ENCODE measurements around the gene GAMT.

The GAMT gene

GRCh38 chr19:1428738-1429391, 27.5 kb upstream of the GAMT start:
- Mint-ChIP-seq H3K27me3 (no peaks in the 10 kb centered on the region), H3K9me3 (no peaks in the 10 kb centered on the region), H3K4me1 (ENCODE audit: low read depth in 2 of 2) (no peaks in the 10 kb centered on the region), H3K27ac (no peak overlapping the region), H3K36me3 (ENCODE audit: insufficient read depth) (peaks cover 82% of the 10 kb centered on the region), H3K4me3 (no peak overlapping the region)
- ATAC-seq (replicated peaks) (no peak), DNase-seq (no peak)

GRCh38 chr19:1427221-1427920, 26.0 kb upstream of the GAMT start:
- Mint-ChIP-seq H3K36me3 (ENCODE audit: insufficient read depth) (peaks cover 83% of the 10 kb centered on the region), H3K27ac (no peak overlapping the region), H3K27me3 (no peaks in the 10 kb centered on the region)

GRCh38 chr19:1426736-1427135, 25.4 kb upstream of the GAMT start:
- Mint-ChIP-seq H3K27ac (no peak overlapping the region), H3K4me3 (no peak overlapping the region), H3K9me3 (no peaks in the 10 kb centered on the region)

More at GRCh38 chr19:1427221-1427920, 26.0 kb upstream of the GAMT start:
- no peak for ATAC-seq (replicated peaks)
- no peaks in the 10 kb centered on the region for H3K9me3 Mint-ChIP-seq
- no peak for DNase-seq
- peaks cover 0 to 3% of the 10 kb centered on the region in 2 donors for H3K4me1 Mint-ChIP-seq (ENCODE audit: low read depth in 2 of 2)
- no peak overlapping the region for H3K4me3 Mint-ChIP-seq

GRCh38 chr19:1425902-1426301, 24.6 kb upstream of the GAMT start:
- H3K4me3 Mint-ChIP-seq, result no peak overlapping the region
- H3K4me1 Mint-ChIP-seq (ENCODE audit: low read depth in 2 of 2), result peaks cover 0 to 3% of the 10 kb centered on the region in 2 donors

More at GRCh38 chr19:1426736-1427135, 25.4 kb upstream of the GAMT start:
- DNase-seq (no peak), ATAC-seq (replicated peaks) (no peak)
- no peaks in the 10 kb centered on the region for H3K27me3 Mint-ChIP-seq
- peaks cover 82% of the 10 kb centered on the region for H3K36me3 Mint-ChIP-seq (ENCODE audit: insufficient read depth)
- H3K4me1 Mint-ChIP-seq (ENCODE audit: low read depth in 2 of 2), result peaks cover 0 to 3% of the 10 kb centered on the region in 2 donors

GRCh38 chr19:1425102-1425837, 23.9 kb upstream of the GAMT start:
- DNase-seq, result no peak
- Mint-ChIP-seq H3K27me3 (no peaks in the 10 kb centered on the region), H3K4me3 (no peak overlapping the region), H3K27ac (peak overlapping the region; percentile 35 to 74), H3K4me1 (ENCODE audit: low read depth in 2 of 2) (peaks cover 0 to 3% of the 10 kb centered on the region in 2 donors), H3K36me3 (ENCODE audit: insufficient read depth) (peaks cover 82% of the 10 kb centered on the region), H3K9me3 (no peaks in the 10 kb centered on the region)
- no peak for ATAC-seq (replicated peaks)

More at GRCh38 chr19:1425902-1426301, 24.6 kb upstream of the GAMT start:
- no peaks in the 10 kb centered on the region for H3K9me3 Mint-ChIP-seq
- H3K36me3 Mint-ChIP-seq (ENCODE audit: insufficient read depth), result peaks cover 82% of the 10 kb centered on the region
- ATAC-seq (replicated peaks) (no peak), DNase-seq (no peak)
- peak overlapping the region in 1 of 2 donors; percentile 74 for H3K27ac Mint-ChIP-seq
- H3K27me3 Mint-ChIP-seq, result no peaks in the 10 kb centered on the region

- H3K4me1 Mint-ChIP-seq (ENCODE audit: low read depth in 2 of 2), result peaks cover 0 to 3% of the 10 kb centered on the region in 2 donors
- H3K27ac Mint-ChIP-seq, result peak overlapping the region; percentile 35 to 55
- DNase-seq, result no peak
- no peaks in the 10 kb centered on the region for H3K9me3 Mint-ChIP-seq
- ATAC-seq (replicated peaks), result no peak
- no peaks in the 10 kb centered on the region for H3K27me3 Mint-ChIP-seq
- no peak overlapping the region for H3K4me3 Mint-ChIP-seq
- peaks cover 84% of the 10 kb centered on the region for H3K36me3 Mint-ChIP-seq (ENCODE audit: insufficient read depth)
Observed at GRCh38 chr19:1424192-1424955, 23.0 kb upstream of the GAMT start.

GRCh38 chr19:1423436-1424191, 22.3 kb upstream of the GAMT start:
- no peak for DNase-seq
- Mint-ChIP-seq H3K27me3 (no peaks in the 10 kb centered on the region), H3K4me3 (no peak overlapping the region), H3K4me1 (ENCODE audit: low read depth in 2 of 2) (peaks cover 0 to 3% of the 10 kb centered on the region in 2 donors), H3K9me3 (no peaks in the 10 kb centered on the region), H3K36me3 (ENCODE audit: insufficient read depth) (peaks cover 86% of the 10 kb centered on the region), H3K27ac (peak overlapping the region; percentile 33 to 35)
- ATAC-seq (replicated peaks), result no peak

- ATAC-seq (replicated peaks) (no peak), DNase-seq (no peak)
- Mint-ChIP-seq H3K27ac (peak overlapping the region in 1 of 2 donors; percentile 33), H3K36me3 (ENCODE audit: insufficient read depth) (peaks cover 87% of the 10 kb centered on the region), H3K4me3 (no peak overlapping the region), H3K27me3 (no peaks in the 10 kb centered on the region), H3K4me1 (ENCODE audit: low read depth in 2 of 2) (peaks cover 0 to 3% of the 10 kb centered on the region in 2 donors), H3K9me3 (no peaks in the 10 kb centered on the region)
Observed at GRCh38 chr19:1422943-1423342, 21.6 kb upstream of the GAMT start.

GRCh38 chr19:1422360-1422759, 21.0 kb upstream of the GAMT start:
- Mint-ChIP-seq H3K4me3 (no peak overlapping the region), H3K27me3 (no peaks in the 10 kb centered on the region), H3K9me3 (no peaks in the 10 kb centered on the region), H3K4me1 (ENCODE audit: low read depth in 2 of 2) (peaks cover 6% of the 10 kb centered on the region in 2 donors), H3K36me3 (ENCODE audit: insufficient read depth) (peaks cover 92% of the 10 kb centered on the region), H3K27ac (no peak overlapping the region)
- DNase-seq (no peak), ATAC-seq (replicated peaks) (no peak)

GRCh38 chr19:1421958-1422305, 20.6 kb upstream of the GAMT start:
- ATAC-seq (replicated peaks), result no peak
- peaks cover 95% of the 10 kb centered on the region for H3K36me3 Mint-ChIP-seq (ENCODE audit: insufficient read depth)
- DNase-seq, result no peak
- no peaks in the 10 kb centered on the region for H3K9me3 Mint-ChIP-seq
- H3K27me3 Mint-ChIP-seq, result no peaks in the 10 kb centered on the region
- H3K27ac Mint-ChIP-seq, result no peak overlapping the region
- peaks cover 9 to 10% of the 10 kb centered on the region in 2 donors for H3K4me1 Mint-ChIP-seq (ENCODE audit: low read depth in 2 of 2)
- no peak overlapping the region for H3K4me3 Mint-ChIP-seq

GRCh38 chr19:1421218-1421957, 20.0 kb upstream of the GAMT start:
- DNase-seq (no peak), ATAC-seq (replicated peaks) (no peak)
- Mint-ChIP-seq H3K4me1 (ENCODE audit: low read depth in 2 of 2) (peaks cover 12 to 13% of the 10 kb centered on the region in 2 donors), H3K9me3 (no peaks in the 10 kb centered on the region), H3K4me3 (no peak overlapping the region), H3K36me3 (ENCODE audit: insufficient read depth) (peaks cover 92% of the 10 kb centered on the region), H3K27me3 (no peaks in the 10 kb centered on the region), H3K27ac (no peak overlapping the region)

GRCh38 chr19:1420590-1420989, 19.2 kb upstream of the GAMT start:
- peaks cover 92% of the 10 kb centered on the region for H3K36me3 Mint-ChIP-seq (ENCODE audit: insufficient read depth)

More at GRCh38 chr19:1420590-1420989, 19.2 kb upstream of the GAMT start:
- DNase-seq (no peak), ATAC-seq (replicated peaks) (no peak)
- H3K4me3 Mint-ChIP-seq, result no peak overlapping the region
- H3K4me1 Mint-ChIP-seq (ENCODE audit: low read depth in 2 of 2), result peaks cover 17 to 20% of the 10 kb centered on the region in 2 donors
- H3K9me3 Mint-ChIP-seq, result no peaks in the 10 kb centered on the region
- H3K27ac Mint-ChIP-seq, result no peak overlapping the region
- no peaks in the 10 kb centered on the region for H3K27me3 Mint-ChIP-seq
